Measurements from ENCODE around the gene UMODL1.
A peak's percentile ranks its signal among the peaks of the same experiment; 100 is the strongest.

UMODL1 gene

DNA sequence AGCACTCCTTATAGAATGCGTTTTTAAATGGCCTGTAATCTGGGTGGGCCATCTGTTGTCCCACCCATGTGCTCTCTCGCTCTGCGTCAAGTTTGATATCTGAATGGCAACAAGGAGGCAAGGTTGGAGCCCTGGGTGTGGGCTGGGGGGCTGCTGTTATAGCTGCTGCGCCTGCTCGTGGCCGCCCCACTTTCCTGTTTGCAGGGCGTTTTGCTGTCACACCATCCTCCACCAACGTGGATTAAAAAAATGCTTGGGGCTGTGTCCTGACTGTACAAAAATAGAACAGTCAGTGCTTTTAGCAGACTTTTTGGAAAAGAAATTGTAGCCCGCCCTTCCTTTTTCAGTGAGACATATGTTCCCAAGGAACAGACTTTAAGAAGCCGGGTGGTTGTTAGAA lies 25.4 kb downstream of the UMODL1 start:
- no peak for DNase-seq (ENCODE audit: low read depth in 2 of 2)

DNA sequence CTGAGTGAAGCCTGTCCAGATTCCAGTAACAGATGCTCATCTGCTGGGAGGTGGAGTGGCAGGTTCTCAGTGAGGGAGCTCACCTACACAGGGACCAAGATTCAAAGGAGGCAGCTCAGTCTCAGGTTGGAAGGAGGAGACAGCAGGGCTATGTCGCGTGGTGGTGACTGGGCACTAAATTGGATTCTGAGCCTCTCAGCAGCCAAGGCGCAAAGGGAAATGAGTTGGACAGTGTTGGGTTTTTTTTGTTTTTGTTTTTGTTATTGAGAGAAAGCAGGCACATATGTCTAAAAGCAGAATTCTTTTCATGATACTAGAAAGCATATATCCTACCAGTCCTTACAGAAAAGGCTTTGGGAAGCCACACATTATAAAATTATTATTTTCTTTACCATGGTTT lies 26.2 kb downstream of the UMODL1 start:
- no peak for DNase-seq (ENCODE audit: low read depth in 2 of 2)

DNA sequence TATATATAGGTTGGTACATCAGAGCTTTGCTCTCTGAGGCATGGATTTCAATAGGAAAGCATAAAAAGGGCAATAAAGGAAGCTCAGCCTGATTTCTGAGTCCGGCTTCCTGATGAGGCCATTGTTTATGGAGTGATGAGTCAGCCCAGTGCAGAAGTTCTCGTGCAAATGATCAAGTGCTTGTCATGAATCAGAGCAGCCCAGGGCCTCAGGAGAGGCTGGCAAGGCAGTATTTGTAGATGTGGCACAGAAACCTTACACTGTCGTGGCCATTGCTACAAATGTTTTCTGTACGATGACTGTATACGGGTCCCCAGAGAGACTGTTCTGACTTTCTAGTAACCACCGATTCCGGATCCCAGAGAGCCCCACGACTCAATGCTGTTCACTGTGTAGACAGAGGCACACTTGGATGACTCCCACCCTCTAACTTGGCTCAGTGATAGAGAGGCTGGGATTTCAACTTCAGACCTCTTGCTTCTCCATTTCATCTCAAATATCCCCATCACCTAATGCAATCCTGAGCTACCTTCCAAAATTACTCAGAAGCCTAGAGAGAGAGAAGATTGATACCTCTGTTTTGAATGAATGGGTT lies 26.8 kb downstream of the UMODL1 start:
- DNase-seq (ENCODE audit: low read depth in 2 of 2): no peak

GRCh38 chr21:42098957-42099505 lies 27.9 kb downstream of the UMODL1 start:
- DNase-seq (ENCODE audit: low read depth in 2 of 2): no peak

- no peak for DNase-seq (ENCODE audit: low read depth in 2 of 2)
These were observed 30.1 kb downstream of the UMODL1 start for GRCh38 chr21:42101246-42101645.

GRCh38 chr21:42102076-42102475 lies 31.0 kb downstream of the UMODL1 start:
- no peak for DNase-seq (ENCODE audit: low read depth in 2 of 2)

DNA sequence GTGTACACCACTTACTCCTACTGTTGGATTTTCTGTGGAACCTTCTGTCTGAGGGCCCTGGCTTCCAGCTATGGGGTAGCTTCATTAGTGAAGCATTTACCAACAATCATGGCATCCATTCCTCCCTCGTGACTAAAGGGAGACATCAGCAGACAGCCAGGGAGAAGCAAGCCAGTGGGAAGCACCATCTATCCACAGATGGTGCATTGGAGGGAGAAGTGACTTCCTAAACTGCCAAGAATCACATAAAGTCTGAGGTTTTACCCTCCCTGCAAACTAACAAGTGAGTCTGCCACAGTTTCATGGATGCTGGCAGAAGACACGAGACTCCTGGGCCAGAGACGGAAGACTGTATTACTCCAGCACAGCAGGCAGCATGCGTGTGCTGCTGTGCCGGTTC lies 31.4 kb downstream of the UMODL1 start:
- DNase-seq (ENCODE audit: low read depth in 2 of 2): no peak

- no peak for DNase-seq (ENCODE audit: low read depth in 2 of 2)
These were observed 31.9 kb downstream of the UMODL1 start for GRCh38 chr21:42102991-42103390.

- no peak for DNase-seq (ENCODE audit: low read depth in 2 of 2)
These were observed 32.7 kb downstream of the UMODL1 start for GRCh38 chr21:42103843-42104242.

GRCh38 chr21:42105476-42106315 lies 34.6 kb downstream of the UMODL1 start:
- no peak for DNase-seq (ENCODE audit: low read depth in 2 of 2)

DNA sequence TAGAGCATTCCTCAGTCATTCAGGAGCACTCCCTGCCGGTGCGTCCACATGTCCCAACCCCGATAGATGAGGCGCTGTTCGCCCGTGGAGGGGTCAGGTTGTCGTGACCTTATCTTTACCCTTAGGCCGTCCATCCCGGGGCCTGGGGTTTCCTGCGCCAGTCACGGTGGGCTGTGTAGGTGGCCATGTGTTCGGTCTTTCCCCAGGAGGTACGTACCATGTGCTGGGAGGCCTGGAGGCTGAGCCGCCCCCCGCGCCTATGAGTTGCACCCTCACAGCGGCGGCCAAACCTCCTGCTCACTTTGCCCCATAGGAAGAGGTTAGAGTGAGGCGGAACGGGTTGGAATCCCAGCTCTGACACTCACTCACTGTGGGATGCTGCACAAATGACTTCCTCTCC lies 35.3 kb downstream of the UMODL1 start:
- DNase-seq (ENCODE audit: low read depth in 2 of 2): no peak

- DNase-seq (ENCODE audit: low read depth in 2 of 2): no peak
These were observed 36.2 kb downstream of the UMODL1 start for GRCh38 chr21:42107177-42107880.

GRCh38 chr21:42107881-42108553 lies 36.9 kb downstream of the UMODL1 start:
- peak; percentile 54 to 59 for DNase-seq (ENCODE audit: low read depth in 2 of 2)

DNA sequence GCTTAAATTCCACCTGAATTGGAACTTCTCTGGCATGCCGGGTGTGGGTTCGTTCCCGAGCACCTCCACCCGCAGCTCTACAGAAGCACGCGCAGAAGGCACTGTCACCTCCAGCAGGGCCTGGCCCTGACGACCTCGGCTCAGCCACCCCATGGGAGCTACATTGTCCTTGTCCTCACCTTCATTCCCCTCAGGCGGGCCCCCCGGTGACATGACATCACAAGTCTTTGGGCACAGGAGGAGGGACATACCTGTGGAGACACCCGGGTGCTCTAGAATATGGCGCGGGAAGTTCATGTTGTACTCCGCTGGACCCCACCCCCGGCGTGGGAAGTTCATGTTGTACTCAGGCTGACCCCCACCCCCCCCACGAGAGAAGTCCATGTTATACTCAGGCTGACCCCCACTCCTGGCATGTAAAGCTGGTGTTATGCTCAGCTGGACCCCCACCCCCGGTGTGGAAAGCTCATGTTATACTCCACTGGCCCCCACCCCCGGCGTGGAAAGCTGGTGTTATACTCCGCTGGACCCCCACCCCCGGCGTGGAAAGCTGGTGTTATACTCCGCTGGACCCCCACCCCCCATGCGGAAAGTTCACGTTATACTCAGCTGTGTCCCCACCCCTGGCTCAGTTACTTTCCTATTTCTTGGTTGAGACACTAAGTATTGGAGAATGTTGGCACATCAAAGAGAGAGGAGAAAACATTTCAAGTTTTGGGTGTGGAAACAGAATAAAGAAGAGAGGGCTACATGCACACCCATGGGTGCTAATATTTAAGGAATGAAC lies 37.6 kb downstream of the UMODL1 start:
- no peak for DNase-seq (ENCODE audit: low read depth in 2 of 2)

GRCh38 chr21:42109473-42109872 lies 38.4 kb downstream of the UMODL1 start:
- no peak for DNase-seq (ENCODE audit: low read depth in 2 of 2)

DNA sequence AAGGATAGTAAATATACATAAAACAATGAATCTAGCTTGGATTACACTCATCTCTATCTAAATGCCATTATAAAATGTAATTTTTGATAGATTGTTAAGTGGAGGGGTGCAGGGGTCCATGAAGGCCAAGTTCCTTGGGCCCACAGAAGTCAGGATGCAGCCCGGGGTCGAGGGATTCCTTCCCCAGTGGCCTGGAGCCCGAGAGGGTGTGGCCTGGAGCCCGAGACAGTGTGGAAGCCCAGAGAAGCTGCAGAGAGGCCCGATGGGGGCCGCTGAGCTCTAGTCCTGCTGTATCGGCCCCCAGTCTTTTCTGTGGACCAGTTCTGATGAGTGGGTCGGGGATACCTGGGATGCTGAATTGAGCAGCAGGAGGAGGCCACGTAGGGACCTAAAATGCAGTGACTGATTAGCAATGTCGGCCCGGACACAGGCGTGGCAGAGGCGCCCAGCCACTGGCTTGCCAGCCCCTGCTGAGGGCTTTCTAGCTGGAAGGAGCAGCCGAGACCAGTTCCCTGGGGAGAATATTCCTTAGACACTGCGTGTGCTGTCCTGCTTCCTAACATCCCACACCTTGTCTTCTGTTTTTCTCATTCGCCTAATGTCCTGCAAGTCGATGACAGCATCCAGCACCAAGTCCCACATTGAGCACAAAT lies 38.9 kb downstream of the UMODL1 start:
- no peak for DNase-seq (ENCODE audit: low read depth in 2 of 2)

DNA sequence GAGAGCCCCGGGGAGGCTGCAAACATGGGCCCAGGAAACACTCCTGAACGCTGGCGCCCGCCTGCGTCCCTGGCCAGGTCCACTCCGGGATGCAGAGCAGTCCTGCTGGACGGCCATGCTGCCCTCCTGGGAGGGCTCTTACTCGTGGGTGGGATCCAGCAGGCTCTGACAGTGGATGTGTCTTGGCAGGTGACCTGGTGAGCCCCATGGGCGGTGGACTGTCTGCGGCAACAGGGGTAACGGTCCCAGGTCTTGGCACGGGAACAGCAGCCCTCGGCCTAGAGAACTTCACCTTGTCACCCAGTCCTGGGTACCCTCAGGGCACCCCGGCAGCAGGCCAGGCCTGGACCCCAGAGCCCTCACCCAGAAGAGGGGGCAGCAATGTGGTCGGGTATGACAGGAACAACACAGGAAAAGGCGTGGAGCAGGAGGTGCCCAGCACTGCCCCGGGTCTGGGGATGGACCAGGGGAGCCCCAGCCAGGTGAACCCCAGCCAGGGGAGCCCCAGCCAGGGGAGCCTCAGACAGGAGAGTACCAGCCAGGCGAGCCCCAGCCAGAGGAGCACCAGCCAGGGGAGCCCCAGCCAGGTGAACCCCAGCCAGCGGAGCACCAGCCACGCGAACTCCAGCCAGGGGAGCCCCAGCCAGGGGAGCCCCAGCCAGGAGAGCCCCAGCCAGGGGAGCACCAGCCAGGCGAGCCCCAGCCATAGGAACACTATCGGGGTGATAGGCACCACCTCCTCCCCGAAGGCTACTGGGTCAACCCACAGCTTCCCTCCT lies 39.8 kb downstream of the UMODL1 start:
- DNase-seq (ENCODE audit: low read depth in 2 of 2): no peak

- no peak for DNase-seq (ENCODE audit: low read depth in 2 of 2)
These were observed 40.3 kb downstream of the UMODL1 start for GRCh38 chr21:42111470-42111743.

GRCh38 chr21:42111811-42112210 lies 40.7 kb downstream of the UMODL1 start:
- no peak for DNase-seq (ENCODE audit: low read depth in 2 of 2)

DNA sequence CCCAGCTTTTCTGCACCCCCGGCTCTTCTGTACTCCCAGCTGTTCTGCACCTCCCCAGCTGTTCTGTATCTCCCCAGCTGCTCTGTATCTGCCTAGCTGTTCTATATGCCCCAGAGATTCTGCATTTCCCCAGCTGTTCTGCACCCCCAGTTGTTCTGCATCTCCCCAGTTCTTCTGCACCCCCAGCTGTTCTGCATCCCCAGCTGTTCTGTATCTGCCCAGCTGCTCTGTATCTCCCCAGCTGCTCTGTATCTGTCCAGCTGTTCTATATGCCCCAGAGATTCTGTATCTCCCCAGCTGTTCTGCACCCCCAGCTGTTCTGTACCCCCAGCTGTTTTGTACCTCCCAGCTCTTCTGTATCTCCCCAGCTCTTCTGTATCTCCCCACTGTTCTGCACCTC lies 41.1 kb downstream of the UMODL1 start:
- DNase-seq (ENCODE audit: low read depth in 2 of 2): no peak
